HG02884 (cell line): Measurements from ENCODE around the gene FUCA2.
A peak's percentile ranks its signal among the peaks of the same experiment; 100 is the strongest.

Source experiments
- ATAC-seq: cut with Tn5 transposase; IDR thresholded peaks from one replicate; pipeline ENCODE4 v1.9.1; 2021; ENCODE audit warnings: mild to moderate bottlenecking, moderate library complexity; ENCODE audit not compliant: unreplicated experiment

The FUCA2 gene, protein sequence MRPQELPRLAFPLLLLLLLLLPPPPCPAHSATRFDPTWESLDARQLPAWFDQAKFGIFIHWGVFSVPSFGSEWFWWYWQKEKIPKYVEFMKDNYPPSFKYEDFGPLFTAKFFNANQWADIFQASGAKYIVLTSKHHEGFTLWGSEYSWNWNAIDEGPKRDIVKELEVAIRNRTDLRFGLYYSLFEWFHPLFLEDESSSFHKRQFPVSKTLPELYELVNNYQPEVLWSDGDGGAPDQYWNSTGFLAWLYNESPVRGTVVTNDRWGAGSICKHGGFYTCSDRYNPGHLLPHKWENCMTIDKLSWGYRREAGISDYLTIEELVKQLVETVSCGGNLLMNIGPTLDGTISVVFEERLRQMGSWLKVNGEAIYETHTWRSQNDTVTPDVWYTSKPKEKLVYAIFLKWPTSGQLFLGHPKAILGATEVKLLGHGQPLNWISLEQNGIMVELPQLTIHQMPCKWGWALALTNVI

DNA sequence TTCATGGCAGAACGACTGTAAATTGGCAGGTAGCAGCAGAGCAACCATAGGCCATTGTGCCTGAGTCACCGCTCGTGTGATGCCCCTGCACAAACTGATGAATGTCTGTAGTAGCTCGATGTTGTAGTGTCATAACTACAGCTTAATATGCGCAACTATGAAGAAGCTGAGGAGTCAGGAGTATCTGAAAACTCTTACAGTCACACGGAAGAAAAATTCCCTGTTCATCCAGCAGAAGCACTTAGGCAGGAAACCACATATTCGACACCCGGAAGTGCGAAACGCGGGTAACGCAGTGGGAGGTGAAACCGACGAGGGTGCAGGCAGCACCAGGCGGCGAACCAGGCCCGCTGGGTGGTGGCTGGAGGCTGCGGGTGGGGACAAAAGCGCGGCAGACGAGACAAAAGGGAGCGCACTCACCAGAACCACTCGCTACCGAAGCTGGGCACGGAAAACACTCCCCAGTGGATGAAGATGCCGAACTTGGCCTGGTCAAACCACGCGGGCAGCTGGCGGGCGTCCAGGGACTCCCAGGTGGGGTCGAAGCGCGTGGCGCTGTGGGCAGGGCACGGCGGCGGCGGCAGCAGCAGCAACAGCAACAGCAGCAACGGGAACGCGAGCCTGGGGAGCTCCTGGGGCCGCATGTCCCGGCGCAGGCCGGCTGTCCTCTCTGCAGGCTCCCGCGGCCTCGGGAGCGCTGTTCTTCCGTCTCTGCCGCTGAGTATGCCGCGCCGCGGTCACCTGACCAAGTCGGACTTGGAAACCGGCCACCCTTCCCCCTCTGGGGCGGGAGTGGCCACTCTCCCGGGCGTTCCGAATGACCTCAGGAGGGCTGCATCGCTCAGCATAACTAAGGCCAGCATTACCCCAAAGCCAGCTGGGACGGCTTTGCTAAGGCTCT is at the start of gene FUCA2:
FUCA2 (minus strand) TSS at position 730 of the 901 bp plus-strand sequence; CDS start at position 644, 86 bp downstream.
- ATAC-seq: peak; percentile 50

DNA sequence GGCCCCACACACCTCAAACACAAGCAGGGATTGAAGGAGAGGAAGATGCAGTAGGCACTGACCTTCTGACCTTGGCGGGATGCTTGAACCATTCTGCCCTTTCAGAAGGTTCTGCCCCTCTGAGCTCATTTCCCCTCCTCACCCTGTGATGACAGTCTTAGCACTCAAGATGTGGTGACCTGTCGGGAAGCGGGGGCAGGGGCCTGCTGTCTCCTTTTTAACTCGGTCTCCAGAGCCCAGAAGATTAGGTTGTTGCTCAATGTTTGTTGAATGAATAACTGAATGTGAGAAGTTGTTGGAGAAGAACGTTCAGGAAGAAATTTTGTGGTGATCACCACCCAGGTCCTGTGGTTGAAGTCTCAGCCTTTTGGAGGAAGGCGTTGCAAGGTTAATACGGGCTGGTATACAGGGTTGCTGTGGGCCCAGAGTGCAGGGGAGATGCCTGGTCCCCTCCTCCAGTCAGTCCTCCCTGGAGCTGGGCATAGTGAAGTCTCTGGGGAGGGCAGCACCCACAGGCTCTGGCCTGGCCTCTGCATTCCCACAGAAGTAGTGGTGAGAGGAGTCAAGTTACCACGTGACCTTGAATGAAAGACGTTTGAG is 49.7 kb upstream of the FUCA2 start:
- no peak for ATAC-seq

DNA sequence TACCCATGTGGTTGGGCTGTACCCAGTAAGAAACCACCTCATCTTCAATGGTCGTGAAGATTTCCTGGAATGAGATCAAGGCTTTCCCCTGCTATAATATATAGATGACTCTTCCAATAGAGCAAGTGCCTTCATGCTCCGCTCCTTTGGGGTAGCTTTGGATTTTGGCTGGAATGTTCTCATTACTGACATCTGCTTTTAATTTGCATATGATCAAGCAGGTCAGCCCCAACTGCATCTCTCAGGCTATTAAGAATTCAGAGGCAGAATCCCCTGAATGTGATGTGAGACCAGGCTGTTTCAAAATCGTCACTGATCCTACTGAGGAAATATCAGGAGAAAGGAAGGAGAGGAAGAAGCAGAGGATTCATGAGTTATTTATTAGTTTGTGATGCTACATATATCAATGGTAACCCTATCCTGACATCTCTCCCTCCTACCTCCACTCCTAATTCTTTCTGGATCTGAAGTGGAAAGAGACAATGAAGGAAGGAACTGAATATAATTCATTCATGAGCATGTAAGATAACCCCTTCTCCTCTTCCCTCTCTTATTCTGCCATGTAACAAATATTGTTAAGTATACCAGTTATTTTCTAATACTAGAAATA is 47.6 kb upstream of the FUCA2 start:
- ATAC-seq: no peak

DNA sequence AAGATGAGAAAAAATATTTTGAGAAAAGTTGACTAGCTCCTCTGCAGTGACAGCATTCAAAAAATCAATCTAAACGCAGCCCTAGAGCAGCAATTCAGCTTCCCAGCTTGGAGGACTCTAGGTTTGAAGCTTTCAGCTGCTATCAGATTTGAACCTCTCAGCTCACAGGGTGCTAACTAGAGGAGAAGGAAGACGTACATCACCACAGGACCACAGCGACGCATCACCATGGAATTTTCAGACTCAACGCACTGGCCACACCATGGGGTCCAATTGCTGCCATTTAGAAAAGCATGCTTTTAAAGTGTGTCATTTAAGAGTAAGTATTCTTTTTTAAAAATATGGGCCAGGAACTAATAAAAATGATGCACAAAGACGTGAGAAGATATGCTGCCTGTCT is 45.0 kb upstream of the FUCA2 start:
- no peak for ATAC-seq

DNA sequence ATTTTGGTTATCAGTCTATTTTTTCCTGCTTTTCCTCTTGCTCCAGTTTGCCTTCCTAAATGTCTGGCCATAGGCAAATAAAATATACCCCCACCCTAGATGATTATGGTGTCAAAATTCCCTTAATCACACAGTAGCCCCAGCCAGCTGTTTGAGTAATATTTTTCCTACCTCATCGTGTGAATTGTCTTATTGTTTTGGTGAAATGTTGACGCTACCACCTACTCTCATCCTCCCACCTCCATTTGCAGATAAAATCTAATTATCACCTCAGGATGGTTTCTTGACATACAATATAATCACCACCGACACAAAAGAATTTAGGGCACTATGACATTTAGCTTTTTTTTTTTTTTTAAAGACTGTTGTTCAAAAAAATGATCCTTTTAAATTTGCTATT is 44.1 kb upstream of the FUCA2 start:
- no peak for ATAC-seq

DNA sequence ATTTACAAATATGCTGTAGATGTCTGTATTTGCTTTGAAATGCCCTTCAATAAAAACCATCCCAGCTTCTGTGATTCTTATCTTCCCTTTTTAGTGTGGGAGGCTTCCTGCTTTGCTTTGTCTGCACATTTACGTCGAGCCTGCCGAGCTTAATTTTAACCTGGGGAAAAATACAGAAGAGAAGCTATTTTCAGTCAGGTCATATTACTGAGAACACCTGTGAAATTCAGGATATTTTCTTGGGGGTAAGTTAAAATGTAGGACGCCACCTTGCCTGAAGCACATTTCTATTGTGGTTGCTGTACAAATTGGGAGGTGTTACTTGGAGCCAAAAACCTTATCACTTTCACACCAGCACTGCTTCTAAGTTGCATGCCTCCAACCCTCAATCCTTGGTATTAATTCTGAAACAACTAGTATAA is 43.6 kb upstream of the FUCA2 start:
- ATAC-seq: no peak

DNA sequence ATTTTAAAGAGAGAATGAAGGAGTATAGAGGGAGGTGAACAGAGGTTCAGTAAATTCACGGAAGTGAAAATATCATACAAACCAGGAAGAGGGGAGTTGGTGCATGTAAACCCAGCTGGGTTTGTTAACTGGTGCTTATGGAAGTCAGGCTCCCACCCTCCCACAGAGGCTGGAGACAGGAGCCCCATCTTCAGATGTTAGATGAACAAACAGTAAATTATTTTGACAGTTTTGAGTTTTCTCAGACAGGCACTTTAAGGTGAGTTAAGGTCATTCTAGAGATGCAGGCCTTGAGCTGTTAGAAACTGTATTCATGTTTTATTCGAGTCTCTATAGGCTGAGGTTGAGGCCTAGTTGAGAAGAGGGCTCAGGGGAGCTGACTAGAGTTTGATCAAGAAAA is 41.8 kb upstream of the FUCA2 start:
- no peak for ATAC-seq

DNA sequence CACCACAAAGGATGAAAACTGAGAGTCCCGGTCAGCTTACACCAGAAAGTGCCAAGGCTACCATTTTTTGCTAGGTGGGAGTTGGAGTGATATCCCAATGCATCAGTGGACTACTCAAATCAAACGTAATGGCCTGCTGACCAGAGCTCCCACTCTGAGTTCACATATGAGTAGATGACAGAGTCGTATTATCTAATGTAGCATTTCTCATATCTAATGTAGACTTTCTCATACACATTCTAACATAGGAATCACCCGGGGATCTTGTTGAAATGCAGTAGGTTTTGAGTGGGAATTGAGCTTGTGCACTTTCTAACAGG is 38.4 kb upstream of the FUCA2 start:
- ATAC-seq: peak; percentile 56

DNA sequence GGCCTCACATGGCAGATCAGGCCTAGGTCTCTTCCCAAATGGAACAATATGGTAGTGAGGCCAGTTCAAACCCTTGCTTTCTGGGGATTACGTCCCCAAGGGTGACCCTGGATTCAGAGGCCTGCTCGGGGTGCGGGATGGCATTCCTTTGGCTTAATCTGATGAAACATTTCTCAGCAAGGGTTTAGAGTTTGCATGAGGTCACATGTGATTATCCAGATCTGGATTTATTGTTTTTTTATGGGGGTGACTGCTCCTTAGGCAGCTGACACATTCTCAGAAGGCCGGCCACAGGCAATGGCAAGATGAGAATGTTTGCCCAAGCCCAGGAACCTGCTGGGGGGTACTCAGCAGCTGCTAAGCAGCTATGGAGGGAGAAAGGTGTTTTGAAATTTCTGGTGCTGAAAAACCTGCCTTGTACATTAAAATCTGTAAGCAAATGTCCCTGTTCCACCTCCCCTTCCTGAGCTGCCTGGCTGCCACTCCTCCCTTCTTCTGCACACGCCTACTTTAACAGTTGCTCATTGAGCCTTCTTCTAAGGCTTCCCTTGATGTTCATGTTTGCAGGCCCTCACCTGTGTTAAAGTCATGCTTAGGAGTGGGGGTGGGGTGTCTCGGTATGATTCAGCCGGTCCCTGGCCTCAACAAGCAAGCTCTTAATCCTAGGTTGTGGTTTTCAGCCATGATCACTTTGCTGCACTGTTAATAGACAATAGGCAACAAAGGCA is 37.9 kb upstream of the FUCA2 start:
- ATAC-seq: peak; percentile 83

DNA sequence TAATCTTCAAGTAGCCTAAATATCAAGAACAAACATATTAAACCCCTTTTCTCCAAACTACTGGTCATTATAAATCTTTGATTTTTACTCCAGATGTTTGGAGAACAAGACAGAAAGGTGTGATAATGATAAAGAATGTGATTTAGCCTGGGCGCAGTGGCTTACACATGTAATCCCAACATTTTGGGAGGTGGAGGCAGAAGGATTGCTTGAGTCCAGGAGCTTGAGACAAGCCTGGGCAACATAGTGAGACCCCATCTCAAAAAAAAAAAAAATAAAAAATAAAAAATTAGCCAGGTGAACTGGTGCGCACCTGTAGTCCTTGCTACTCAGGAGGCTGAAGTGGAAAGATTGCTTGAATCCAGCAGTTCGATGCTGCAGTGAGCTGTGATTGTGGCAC is 35.1 kb upstream of the FUCA2 start:
- ATAC-seq: no peak

DNA sequence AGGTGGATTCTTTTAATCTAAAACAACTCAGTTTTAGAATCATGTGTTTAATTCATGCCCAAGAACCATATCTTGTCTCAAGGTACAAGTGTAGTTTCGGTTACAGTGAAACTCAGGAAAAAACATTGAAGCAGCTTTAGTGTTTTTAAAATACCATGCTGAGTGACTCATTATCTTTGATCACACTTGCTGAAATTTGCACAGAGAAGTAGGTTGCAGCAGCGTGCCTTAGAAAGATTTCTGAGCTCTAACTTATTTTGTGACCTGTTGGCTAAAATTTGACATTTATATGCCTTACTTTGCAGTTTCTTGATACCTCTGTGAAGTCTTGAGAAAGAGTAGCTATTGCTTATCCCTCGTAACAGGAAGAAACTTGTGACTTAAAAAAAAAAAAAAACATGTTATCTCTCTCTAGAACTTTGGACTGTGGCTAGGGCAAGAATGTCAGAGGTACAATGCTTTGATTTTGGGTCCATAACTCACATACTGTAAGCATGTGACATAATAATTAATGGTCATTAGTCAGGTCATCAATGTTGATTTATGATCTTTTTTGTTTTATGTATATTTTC is 34.5 kb upstream of the FUCA2 start:
- ATAC-seq: no peak

DNA sequence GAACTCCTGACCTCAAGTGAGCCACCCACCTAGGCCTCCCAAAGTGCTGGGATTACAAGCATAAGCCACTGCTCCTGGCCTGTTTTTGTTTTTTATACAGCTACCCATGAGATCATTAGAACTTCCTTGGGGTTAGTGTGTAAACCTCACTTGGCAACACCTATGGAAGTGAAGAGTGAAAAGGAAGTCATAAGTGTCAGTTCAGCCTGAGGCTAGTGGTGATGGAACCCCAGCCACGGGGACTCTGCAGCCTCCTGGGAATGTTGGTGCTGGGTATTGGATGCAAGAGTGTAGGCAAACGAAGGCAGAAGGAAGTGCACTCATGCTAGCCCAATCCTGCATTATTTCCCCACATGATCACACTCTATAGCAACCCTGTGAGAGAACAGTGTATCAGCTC is 33.6 kb upstream of the FUCA2 start:
- ATAC-seq: no peak

DNA sequence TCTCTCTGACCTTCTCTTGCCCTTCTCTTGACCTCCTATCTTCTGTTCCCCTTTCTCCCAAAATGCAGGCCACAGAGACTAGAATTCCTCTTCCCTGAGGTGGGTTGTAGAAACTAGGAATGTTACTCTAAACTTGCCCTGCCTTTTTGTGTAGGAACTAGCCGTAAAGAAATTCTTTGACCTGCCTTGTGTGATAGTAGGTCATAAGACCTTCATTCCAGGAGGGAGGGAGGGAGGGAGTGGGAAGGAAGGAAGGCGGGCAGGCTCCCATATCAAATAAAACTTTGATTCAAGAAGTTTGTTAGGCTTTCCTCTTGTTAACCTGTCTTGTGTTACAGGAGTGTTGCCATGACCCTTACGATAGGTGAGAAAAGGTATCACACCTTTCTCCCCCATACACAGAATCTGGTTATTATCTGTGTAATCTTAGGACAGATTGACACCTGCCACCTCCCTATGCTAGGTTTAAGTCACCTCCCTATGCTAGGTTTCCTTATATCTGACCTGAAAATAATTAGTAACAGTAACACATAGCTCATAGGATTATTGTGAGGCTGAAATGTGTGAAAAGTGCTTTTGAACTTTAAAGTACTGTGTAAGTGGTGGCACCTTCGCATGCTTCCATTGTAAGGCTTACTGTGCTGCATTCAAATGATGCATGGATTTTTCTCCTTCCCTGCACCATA is 32.6 kb upstream of the FUCA2 start:
- ATAC-seq: no peak

DNA sequence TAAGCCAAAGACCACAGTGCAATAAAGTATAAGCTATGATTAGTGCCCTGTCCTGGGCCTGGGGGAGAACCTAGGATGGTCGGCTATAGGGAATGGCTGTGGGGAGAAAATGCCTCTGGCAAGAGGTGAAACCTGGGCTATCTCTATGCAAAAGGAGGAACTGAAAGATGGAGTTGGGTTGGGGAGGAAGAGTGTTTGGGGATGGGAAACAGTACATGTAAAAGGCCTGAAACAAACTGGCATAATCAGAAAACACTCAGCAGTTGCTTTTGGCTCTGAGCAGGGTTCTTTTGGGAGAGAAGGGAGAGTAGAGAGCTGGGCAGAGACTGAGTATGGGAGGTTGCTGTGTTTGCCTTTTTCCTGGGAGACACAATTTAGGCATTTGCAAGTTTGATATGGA is 31.9 kb upstream of the FUCA2 start:
- peak; percentile 60 for ATAC-seq

DNA sequence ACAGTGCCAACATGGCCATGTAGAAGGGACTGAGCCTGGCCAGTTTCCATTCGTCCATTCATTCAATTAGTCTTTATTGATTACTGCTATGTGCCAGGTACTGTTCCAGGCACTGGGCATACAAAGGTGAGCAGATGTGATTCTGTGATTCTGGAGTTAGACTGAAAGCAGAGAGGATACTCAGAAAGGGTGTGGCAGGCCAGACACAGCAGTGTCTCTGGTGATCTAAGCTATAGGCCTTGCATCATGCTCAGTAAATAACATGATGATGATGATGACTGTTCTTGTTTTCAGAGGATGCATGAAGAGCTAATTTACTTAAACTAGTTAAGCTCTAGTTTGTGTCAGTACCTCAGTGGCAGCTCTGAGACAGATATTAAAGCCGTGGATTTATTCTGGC is 31.4 kb upstream of the FUCA2 start:
- ATAC-seq: no peak

DNA sequence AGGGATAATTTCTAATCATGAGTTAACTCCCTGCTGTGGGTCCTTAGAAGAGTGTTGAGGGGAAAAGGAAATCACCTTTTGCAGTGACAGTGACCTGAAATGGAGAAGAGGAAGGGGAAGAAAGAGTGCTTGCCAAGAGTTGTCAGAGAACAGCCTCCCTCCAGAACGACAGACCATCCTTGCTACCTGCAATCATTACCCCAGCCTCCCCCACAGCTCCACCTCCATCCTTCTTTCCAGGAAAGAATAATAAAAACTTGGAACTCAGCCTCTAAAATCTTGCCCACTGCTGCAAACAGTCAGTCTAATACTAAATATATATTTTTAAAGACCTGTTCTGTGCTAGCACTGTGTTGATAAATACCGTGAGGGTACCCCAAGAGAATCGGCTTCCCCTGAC is 28.7 kb upstream of the FUCA2 start:
- ATAC-seq: no peak

DNA sequence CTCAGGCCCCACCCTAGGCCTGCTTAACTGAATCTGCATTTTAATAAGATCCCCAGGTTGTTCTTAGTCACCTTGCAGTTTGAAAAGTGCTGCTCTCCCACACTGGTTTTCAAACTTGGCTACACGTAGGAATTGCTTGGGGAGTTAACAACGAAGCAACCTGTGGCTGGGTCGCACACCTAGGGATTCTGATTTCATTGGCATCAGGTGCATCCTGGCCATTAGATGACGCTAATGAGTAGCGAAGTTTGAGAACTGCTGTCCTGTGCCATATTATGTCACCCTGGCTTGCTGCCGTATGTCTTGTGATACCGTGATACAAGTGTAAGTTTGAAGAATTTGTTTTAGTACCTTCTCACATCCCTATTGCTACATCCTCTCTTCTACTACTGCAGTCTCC is 28.2 kb upstream of the FUCA2 start:
- no peak for ATAC-seq

DNA sequence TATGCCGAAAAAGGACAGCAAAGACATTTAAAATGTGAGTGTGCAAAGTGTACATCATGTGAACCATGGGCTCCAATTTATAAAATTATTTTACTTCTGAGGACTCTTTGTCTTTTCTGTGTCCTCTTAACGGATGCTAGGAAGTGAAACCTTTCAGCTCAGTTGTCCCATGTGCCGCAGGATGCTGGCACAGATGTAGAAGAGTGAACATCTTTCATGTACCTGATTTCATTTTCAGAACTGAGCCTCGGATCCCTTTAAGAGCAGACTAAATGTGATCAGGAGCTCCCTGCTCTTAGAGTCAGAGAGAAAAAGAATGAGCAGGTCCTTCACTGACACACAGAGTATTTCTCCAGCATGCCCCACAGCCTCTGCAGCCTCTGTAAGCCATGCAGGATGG is 27.6 kb upstream of the FUCA2 start:
- no peak for ATAC-seq

DNA sequence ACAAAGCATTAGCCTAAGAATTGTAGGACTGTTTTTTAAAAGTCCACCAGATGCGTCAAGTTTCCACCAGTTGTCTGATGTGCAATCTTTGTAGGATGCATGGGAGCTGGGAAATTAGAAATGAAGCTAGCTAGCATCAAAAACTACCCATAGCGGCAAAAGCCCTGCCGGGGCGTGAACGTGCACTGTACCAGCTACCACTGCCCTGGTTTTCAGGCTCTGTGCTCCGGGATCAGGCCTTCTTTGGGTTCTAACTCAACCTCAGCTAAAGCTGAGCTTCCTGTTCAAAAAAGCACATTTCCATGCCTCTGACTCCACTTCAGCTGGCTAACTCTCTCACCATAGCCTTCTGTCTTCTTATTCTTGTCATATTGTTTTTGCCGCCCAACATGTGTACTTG is 26.9 kb upstream of the FUCA2 start:
- ATAC-seq: no peak
